DMS153 (cell line): ENCODE measurements around the gene ISG20.

ENCODE experiments used
- DNase-seq: peaks from one replicate; lab custom pipeline; 2025; lab: John Stamatoyannopoulos, UW

The ISG20 gene

DNA sequence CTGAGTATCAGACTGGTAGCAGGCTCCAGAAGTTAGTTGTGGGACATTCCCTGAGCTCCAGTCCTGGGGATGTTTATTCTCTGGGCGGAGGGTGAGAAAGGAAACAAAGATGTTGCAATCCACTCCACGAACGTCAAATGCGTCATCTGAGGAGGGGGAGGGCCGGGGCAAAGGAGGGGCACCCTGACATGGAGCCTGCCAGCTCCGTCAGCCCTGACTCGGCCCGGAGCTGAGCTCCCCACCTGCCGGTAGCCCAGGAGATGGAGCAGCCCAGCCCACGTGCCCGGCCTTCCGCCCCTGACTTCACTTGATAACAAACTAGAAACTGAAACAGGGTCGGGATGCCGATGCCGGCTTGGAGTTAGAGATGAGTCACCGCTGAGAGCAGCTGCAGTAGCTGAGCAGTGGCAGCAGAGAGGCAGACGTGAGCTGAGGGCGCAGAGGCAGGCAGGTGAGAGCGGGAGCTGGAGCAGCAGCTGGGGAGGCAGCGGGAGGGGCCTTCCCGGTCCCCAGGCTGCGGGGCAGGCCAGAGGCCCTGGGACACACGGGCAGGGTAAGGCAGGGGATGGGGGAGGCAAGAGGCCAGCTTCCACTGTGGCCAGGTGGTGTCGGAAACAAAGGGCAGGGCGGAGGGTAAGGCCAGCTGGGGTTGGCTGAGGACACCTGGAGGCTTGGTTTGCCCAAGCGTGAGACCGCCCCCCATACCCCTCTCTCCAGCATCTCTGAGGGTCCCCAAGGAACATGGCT, at the start of gene ISG20:
ISG20 (plus strand) TSS at position 391 of the 747 bp plus-strand sequence; CDS start at position 742, 351 bp downstream.
- DNase-seq = peak; percentile 77

DNA sequence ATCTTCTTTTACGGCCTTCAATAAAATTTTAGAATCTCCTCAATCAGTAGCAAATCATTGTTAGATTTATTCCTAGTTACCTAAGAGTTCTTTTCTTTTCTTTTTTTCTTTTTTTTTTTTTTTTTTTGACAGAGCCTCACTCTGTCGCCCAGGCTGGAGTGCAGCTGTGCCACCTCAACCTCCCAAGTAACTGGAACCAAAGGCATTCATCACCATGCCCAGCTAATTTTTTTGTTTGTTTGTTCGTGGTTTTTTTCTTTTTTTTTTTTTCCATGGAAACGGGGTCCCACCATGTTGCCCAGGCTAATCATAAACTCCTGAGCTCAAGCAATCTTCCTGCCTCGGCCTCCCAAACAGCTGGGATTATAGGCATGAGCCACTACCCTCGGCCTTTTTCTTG, 48.1 kb upstream of the ISG20 start:
- no peak for DNase-seq

GRCh38 chr15:88591384-88591783, 47.4 kb upstream of the ISG20 start:
- no peak for DNase-seq

DNA sequence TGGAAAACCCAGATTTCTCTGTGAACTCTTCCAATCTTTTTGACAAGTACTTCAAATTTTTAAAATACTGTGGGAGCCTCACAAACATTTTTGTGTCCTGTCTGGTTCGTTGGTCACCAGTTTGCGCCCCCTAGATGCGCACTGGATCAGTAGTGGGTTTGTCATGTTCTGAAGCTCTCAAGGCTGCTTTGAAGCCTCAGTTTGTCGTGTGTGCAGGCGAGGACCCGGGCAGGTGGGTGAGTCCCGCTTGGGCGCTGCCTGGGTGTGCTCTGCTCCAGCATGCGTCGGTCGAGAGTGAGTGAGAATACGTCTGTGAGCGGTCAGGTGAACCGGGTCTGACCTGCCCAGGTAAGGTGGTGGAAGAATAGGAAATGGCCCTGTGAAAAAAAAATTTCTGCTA, 34.9 kb upstream of the ISG20 start:
- no peak for DNase-seq

- DNase-seq = no peak
Measured at GRCh38 chr15:88604381-88605188, 34.2 kb upstream of the ISG20 start.

DNA sequence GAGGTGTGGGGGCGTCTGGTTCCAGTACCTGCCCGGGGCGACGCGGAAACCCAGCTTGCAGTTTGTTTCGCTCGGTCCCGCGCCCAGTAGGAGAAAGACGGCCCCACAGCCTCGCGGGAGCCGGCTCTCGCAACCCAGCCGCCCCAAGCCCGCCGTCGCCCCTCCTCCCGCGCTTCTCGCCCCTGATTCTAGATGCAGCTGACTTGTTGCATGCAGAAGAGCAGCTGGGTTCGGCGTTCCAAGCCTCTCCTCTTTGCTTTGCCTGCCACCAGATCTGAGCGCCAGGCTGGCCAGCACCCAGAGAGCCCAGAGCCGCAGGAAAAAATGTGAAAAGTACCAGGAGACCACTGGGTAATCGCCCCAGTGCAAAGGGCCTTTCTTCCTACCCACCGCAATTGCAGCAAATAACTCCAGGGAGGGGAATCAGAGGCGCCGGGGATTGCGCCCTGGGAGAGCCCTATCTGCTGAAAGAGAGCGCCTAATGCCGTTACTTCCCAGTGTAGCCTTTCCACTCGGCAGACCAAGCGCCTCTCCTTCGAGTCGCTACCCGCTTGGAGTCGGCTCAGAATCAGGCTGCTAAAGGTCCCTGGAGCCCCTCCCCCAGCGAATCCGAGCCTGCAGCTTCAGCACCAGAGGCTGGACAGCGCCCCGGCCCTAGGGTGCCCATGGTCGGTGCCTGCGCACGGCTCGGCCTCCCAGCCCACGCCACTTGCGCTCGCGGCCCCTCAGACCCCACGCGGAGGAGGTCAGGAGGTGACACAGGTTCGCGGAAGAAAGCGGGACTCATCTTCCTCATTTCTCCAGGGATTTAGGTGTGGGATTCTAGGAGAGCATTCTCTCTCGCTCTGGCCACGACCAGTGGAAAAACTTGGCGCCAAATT, 33.4 kb upstream of the ISG20 start:
- DNase-seq = no peak

- no peak for DNase-seq
Measured at GRCh38 chr15:88606070-88606794, 32.6 kb upstream of the ISG20 start.

DNA sequence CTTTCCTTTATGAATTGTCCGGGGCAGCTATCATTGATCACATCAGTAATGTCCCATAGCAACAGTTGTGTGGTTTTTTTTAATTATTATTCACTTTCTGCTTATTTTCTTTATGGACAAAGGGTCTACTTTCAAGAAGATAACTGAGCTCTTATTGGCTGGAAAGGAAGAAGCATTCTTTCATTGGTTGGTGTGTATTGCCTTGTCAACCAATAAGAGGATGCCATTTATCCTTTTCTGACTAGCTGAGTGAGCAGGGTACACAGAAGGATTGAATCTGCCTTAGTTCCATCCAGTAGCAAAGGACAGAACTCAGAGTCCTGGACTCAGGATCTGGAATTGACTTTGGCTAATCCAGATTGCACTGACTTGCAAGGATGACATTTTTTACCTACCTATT, 30.9 kb upstream of the ISG20 start:
- no peak for DNase-seq

GRCh38 chr15:88608607-88609181, 30.1 kb upstream of the ISG20 start:
- no peak for DNase-seq

GRCh38 chr15:88609344-88610090, 29.3 kb upstream of the ISG20 start:
- no peak for DNase-seq

- no peak for DNase-seq
Measured at GRCh38 chr15:88610701-88611231, 28.1 kb upstream of the ISG20 start.

GRCh38 chr15:88612186-88612796, 26.5 kb upstream of the ISG20 start:
- no peak for DNase-seq

DNA sequence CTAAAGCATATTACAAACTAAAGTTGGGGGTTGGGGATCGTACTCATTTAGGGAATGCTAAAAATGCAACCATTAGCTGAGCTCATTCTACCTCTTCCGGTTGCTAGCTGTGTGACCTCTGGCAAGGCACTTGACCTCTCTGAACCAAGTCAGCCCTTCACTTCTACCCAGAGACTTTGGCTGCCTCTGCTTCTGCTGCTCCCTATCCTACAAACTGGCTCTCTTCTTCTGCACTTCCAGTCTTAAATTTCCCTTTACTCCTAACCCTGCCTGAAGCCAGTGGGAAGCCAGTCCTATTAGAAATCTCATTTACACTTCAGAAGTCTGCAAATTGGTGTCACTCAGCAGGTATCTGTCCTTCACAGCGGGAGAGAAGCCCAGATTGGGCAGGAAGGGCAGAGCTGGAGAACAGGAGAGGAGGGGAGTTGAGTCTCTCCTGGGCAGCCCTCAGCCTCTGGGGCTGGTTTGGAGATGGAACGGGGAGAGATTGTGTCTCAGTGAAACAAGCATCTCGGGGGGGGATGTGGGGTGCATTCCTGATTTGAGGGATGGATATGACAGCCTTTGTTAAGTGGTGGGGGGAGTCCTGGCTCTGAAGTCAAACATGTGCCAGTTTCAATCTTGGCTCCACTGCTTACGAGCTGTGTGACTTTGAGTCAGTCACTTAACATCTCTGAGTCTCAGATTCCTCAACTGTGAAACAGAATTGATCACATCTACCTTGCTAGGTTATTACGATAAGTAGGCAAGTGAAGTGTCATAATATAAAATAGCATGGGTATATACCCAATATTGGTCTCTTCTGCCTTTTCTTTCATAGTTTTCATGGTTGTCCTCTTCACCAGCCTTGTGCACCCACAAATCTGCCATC, 25.5 kb upstream of the ISG20 start:
- DNase-seq = no peak

DNA sequence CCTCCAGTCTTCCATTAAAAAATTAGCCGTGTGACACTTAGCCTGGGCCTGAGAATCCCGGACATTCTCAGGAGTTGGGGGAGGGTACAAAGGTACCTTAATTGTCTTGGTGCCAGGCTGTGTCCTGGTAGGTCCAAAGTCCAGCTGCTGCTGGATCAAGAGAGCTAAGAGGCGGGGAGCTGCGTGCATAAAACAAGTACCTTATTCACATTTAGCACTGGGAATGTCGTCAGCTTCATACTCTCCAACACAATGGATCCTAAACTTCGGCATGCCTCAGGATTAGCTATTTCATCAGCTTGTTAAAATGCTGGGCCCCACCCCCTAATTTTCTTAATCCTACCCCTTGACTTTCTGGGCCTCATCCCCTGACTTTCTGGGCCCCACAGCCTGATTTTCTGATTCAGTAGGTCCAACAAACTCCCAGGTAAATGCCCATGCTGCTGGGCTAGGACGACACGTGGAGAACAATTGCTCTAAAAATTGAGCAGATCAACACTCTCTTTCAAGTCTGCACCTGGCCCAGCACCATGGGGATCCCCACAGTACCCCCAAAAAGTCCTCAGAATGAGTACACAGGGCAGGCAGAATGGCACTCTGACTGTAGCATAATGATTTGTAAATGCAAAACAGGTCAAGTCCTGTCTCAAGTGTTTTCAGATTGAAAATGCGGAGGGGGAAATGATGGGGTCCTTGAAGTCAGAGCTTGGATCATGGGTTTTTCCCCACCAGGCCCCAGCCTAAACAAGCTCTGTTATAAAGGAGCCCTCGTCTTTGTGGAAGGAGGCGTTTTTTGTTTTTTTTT, 23.3 kb upstream of the ISG20 start:
- DNase-seq = no peak

DNA sequence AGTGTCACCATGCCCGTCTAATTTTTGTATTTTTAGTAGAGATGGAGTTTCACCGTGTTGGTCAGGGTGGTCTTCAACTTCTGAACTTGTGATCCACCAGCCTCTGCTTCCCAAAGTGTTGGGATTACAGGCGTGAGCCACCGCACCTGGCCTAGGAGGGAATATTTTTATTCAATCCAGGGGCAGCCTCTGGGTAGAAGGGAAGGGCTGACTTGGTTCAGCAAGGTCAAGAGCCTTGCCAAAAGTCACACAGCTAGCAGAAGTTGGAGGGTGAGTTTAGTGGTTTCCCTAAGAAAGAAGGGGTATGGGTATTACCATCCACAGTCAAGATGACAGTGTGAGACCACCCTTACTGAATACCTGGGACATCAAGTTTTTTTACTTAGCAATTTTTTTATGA, 22.6 kb upstream of the ISG20 start:
- no peak for DNase-seq

DNA sequence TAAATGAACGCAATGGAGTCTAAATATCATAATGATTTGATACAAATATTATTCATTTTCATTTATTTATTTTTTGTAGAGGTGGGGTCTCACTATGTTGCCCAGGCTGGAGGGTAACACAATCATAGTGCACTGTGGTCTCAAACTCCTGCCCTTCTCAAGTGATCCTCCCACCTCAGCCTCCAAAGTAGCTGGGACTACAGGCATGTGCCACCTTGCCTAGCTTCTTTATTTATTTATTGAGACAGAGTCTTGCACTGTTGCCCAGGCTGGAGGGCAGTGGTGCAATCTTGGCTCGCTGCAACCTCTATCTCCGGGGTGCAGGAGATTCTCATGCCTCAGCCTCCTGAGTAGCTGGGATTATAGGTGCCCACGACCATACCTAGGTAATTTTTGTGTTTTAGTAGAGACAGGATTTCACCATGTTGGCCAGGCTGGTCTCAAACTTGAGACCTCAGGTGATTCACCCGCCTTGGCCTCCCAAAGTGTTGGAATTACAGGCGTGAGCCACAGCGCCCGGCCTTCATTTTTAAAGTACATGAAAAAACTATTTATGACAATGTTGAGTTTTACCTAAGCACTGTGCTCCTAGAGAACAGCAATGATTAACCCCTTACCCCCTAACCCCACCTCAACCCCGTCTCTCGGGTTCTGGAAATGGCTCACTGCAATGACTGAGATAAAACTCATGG, 21.6 kb upstream of the ISG20 start:
- DNase-seq = no peak

GRCh38 chr15:88617790-88618189, 21.0 kb upstream of the ISG20 start:
- no peak for DNase-seq
